ENCODE measurements around the gene PIP4K2A. TPM values are rescaled to one million over a fixed set of nuclear protein-coding genes. Genes with fewer than 3 reads are reported as not detected.

PIP4K2A gene
- total RNA-seq, 1 donor from 2014 or later, result 13.9 TPM

GRCh38 chr10:22617516-22617915 lies 96.9 kb downstream of the PIP4K2A start:
- no peak for ATAC-seq (ENCODE audit: poor library complexity)
- no peak for DNase-seq
- intact Hi-C loops (cut with DNase I), result no loop called here

- ATAC-seq (ENCODE audit: poor library complexity) (no peak), DNase-seq (no peak)
Observed at GRCh38 chr10:22617051-22617450, 97.3 kb downstream of the PIP4K2A start.

DNA sequence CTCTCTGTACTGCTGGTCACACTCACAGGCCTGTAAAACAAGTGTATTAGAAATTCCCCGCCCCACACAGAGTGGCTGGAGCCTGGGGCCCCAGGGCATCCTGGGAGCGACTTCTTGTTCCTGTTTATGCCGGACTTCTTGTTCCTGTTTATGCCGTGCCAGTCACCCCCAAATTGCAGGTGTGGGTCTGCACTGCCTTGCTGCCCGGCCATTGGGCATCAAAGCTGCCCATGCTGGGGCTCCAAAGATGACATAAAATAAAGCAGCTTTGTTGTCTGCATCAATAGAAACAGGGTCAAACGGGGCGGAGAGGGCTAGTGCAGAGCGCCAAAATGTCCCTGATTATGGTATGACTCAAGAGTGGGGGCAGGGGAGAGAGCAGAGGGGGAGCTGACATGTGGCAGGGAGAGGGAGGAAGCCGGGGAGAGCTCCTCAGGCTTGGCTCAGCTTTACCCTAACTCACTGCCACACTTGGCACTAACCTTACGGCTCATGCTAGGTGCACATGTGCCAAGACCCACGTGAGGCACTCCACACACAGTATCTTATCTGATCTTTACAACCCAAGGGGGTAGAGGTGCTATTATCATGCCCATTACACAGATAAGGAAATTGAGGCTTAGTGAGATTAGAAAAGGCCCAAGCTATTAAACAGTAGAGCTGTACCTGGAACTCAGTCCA lies 98.4 kb downstream of the PIP4K2A start:
- ATAC-seq (ENCODE audit: poor library complexity) (peak; percentile 32), DNase-seq (peak; percentile 65)
- intact Hi-C loops (cut with DNase I), result no loop called here

More at GRCh38 chr10:22617051-22617450, 97.3 kb downstream of the PIP4K2A start:
- intact Hi-C loops (cut with DNase I), result no loop called here

DNA sequence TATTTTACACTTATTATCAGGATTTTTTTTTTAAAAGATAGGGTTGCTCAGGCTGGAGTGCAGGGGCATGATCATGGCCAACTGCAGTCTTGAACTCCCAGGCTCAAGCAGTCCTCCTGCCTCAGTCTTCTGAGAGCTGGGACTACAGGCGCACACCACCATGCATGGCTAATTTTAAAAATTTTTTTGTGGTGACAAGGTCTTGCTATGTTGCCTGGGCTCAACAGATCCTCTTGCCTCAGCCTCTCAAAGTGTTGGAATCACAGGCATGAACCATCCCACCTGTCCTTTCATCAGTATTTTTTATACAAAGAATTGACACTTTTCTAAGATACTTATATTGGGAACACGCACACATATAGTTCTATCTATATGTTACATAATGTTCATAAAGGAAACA lies 99.3 kb downstream of the PIP4K2A start:
- ATAC-seq (ENCODE audit: poor library complexity), result no peak
- intact Hi-C loops (cut with DNase I), result no loop called here

DNA sequence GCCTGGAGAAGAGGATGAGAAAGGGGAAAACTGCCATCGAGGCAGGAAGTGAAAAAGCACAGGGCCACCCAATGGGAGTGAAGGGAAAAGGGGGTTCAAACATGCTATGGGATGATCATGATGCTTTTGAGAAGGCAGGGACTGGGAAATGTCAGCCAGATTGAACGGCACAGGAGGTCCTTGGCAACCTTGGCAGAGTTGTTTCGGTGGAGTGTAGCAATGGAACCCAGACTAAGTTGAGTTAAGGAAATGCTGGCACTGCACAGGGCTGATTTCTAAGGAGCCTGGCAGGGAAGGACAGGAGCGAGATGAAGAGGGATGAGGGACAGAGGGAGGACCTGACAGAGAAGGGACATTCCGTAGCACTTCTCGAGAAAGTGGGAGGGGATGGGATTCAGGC lies 101.4 kb downstream of the PIP4K2A start:
- ATAC-seq (ENCODE audit: poor library complexity) (no peak), DNase-seq (no peak)
- intact Hi-C loops (cut with DNase I), result no loop called here

More for the DNA sequence above, 99.3 kb downstream of the PIP4K2A start:
- DNase-seq, result no peak

DNA sequence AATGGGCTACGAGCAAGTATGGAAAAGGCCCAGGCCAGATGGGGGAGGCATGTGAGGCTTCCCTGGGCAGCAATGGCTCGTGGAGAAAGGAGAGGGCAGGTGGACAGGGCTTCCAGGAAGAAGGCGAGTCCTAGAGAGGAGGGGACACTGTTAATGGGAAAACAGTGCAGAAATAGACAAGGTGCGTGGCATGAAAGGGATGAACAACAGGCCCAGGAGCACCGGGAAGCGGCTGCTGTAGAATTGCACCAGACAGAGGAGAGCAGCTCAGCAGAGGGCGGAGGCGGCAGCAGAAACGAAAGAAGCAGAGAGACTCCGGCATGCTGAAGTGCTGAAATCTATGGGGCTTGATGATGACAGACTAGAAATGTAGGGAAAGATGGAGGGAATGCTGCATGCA lies 102.1 kb downstream of the PIP4K2A start:
- ATAC-seq (ENCODE audit: poor library complexity), result no peak
- intact Hi-C loops (cut with DNase I), result no loop called here
- no peak for DNase-seq

DNA sequence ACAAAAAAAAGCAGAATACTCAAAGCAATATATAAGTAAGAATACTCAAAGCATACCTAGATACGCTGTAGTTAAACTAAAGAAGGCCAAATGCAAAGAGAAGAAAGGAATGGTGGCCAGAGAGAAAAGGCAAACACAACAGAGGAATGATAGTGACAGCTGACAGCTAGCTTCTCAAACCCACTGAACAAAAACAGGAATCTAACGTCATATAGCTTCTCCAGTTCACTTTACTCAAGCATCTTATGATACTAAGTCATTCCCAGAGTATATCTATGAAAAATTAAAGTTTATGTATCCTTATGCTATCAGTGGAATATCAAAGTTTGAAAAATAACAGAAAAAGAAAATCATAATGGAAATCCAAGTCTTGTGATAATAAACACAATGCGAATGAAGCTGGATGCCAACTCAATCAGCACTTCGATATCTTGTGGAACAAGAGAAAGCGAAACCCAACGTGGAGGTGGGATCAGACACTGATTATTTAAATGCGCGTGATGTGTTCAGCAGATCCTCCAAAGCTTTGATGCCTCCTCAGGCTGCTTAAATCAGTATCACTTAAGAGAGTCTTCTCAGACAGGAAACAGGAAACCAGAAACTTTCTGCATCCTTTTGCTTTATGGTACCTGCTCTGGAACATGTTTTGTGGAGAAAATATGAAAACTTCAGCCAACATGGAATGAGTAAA lies 102.8 kb downstream of the PIP4K2A start:
- no peak for ATAC-seq (ENCODE audit: poor library complexity)

DNA sequence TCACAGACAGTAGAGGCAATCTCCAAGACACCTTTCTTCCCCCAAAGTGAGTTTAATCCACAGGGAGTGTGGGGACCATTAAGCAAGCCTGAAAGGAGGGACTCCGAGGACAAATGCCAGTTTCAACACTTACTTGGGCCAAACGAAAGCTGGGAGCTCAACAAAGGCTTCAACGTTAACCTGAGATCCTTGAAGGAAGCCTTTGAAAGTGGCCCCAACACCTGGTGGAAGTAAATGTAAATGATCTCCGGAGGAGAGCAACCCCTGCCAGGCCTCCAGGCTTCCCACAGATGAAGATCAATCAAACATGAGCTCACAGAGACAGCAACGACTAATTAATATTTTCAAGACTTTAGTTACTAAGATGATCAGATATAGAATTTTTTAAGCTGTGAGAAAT lies 103.8 kb downstream of the PIP4K2A start:
- intact Hi-C loops (cut with DNase I), result no loop called here
- ATAC-seq (ENCODE audit: poor library complexity) (no peak), DNase-seq (no peak)

More for the DNA sequence above, 102.8 kb downstream of the PIP4K2A start:
- DNase-seq, result no peak
- intact Hi-C loops (cut with DNase I), result no loop called here

DNA sequence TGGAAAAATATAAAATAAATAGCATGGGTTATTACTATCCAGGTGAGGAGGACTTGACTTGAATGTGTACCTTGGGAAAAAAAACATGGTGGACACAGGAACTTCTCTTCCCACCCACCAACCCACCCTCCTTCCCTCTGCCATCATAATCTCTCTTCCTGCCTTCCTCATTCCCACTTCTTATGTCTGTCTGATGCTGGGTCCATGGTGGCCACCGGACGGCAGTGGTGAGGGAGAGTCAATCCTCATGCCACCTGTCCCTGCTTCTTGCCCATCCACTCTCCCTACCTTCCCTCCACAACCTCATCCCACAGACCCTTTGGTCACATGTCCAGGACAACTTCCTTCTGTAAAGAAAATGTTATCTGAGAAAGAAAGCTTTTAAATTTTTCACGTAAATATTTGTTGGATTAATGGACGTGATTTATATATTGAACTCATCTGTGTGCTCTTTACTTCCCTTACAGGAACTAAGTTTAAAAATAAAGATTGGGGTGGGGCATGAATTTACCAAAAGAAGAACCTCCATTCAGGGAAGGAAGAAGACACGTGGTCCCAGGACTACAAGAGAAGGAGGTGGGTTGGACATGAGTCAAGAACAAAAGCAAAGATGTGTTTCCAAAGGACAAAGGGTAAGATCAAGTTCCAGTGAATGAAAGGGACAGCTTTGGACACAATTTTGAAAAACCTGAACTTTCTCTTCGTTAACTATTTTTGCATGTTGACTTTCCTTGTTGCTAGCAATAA lies 104.5 kb downstream of the PIP4K2A start:
- no peak for DNase-seq
- no peak for ATAC-seq (ENCODE audit: poor library complexity)
- intact Hi-C loops (cut with DNase I), result no loop called here

GRCh38 chr10:22609251-22609650 lies 105.1 kb downstream of the PIP4K2A start:
- intact Hi-C loops (cut with DNase I), result no loop called here
- ATAC-seq (ENCODE audit: poor library complexity), result no peak
- no peak for DNase-seq

DNA sequence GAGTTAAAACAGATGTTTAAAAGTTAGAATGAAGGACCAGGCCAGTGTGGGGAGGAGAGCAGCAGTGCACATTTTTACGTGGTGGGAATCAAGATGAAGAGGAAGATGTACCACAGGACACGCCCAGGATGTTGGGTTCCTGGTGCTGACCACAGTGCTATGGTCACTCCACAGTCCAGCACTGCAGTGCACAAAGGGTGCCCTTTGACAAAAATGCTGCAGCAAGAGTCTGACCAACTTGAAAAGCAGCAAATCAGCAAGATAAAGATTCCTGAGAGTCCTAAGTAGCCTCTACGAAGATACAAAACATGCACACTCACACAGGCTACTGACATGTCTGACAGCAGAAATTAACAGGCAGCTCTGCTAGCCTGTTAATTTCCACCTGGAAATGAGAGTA lies 107.1 kb downstream of the PIP4K2A start:
- peak; percentile 19 for ATAC-seq (ENCODE audit: poor library complexity)
- no peak for DNase-seq
- intact Hi-C loops (cut with DNase I), result no loop called here

DNA sequence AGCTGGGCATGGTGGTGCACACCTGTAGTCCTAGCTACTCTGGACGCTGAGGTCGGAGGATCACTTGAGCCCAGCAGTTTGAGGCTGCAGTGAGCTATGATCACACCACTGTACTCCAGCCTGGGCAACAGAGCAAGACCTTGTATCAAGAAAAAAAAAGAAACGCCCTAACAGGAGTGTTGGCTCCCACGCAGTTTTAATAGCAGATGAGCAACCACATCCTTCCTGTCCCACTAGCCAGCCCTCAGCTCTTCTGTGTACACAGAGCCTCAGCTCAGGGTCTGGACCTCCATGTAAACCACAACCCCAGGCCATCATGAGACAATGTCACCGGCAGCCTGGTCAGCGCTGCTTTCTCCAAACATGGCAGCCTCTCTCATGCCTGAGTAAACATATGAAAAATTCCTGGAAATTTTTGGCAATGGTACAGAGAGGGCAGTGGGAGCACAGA lies 108.2 kb downstream of the PIP4K2A start:
- peak; percentile 57 for ATAC-seq (ENCODE audit: poor library complexity)
- DNase-seq, result no peak
- intact Hi-C loops (cut with DNase I), result no loop called here

GRCh38 chr10:22605168-22605567 lies 109.2 kb downstream of the PIP4K2A start:
- ATAC-seq (ENCODE audit: poor library complexity), result peak; percentile 81
- intact Hi-C loops (cut with DNase I), result no loop called here
- DNase-seq, result no peak

DNA sequence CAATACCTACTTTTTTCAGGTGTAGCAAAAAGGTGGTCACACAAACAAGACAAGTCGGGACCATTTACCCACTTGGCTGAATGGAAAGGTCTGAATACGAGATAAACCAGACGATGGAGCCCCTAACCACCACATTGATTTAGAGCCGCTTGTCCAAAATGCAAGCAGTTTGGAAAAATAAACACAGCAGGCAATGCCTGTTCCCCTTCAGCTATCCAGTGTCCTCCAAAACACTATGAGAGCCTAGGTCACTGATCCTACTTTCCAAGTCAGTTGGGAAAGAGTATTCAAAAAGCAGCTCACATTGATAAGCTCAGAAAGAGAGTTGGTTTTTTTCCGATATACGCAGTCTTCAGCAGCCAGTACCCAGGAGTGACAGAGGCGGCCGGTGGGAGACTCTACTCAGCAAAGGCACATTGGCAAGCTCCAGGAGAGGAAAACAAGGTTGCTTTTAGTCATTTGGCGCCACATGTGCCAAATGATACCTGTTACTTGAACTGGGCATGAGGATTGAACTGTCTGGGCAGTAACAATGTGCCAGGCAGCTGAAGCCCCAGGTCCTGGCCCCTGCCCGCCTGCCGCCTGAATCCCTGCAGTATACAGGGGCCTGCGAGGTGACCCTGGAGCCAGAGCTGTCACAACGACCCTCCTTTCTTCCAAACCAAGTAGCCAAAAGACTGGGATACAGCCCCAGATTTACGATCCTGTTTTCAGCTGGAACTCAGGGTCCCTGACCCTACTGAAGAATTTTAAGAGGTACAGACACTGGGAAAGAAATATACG lies 109.8 kb downstream of the PIP4K2A start:
- no peak for DNase-seq
- intact Hi-C loops (cut with DNase I), result no loop called here
- no peak for ATAC-seq (ENCODE audit: poor library complexity)

DNA sequence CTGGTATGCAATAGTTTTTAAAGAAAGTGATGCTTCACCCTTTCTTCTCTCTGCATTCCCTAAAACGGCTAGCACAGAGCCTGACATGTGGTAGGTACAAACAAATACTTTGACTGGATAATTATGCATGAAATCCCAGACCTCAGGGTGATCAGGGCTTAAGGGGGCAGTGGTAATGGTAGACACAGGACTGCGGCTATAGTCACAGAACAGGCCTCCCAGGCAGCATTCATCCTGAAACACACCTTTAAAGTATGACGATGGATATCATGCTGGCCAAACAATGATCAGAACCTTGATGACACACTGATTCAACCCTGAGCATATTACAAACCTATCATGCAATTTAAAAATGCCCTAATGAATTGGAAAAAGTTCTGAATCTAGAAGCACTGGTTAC lies 110.8 kb downstream of the PIP4K2A start:
- intact Hi-C loops (cut with DNase I), result no loop called here
- ATAC-seq (ENCODE audit: poor library complexity) (no peak), DNase-seq (no peak)

- ATAC-seq (ENCODE audit: poor library complexity), result no peak
- intact Hi-C loops (cut with DNase I), result no loop called here
Observed at GRCh38 chr10:22601618-22602017, 112.8 kb downstream of the PIP4K2A start.

DNA sequence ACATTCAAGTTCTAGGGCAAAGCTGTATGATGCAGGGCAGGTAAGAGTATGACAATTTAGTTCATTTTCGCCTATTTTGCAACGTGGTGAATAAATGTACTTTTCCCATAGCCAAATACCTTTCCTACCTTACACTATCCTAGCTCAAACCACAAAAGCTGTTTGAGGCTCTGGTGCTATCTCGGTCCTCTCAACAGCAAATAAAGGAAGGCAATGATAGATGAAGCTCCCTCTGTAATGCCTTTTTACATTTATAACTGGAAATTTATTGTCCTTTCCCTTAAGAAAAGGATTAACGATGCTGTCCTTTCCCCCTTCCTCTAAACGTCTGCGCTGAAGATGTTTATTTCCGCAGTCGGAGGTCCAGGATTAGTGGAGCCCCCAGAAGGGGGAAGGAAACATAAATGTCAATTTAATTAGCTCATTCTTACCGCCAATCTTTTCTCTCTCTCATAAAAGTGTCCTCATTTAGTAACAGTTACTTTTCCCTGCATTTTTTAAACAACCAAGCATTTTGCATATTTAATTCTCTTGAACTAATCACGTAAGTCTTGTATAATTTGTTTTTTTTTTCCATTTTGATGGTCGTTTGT lies 114.6 kb downstream of the PIP4K2A start:
- DNase-seq, result no peak
- intact Hi-C loops (cut with DNase I), result no loop called here
- no peak for ATAC-seq (ENCODE audit: poor library complexity)

More at GRCh38 chr10:22601618-22602017, 112.8 kb downstream of the PIP4K2A start:
- no peak for DNase-seq

DNA sequence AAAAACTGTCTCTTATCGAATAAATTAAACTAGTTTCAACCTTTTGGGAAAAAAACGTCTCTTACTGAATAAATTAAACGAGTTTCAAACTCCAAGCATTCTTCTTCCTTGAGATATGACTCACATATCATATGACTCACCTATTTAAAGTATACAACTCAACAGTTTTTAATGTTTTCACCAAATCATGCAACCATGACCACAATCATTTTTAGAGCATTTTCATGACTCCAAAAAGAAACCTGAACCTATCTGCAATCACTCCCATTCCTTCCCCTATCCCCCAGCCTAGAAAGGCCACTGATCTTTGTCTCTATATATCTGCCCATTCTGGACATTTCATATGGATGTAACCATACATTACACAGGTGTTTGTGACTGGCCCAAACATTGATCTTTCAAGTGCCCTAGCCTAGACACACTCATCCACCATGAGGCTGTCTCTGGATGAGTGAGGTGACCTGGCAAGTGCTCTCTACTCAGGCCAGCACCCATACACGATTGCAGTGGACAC lies 115.3 kb downstream of the PIP4K2A start:
- ATAC-seq (ENCODE audit: poor library complexity) (no peak), DNase-seq (no peak)
- intact Hi-C loops (cut with DNase I), result no loop called here

Data from Right ventricle myocardium superior (tissue), 1 donor.